Liver (tissue), 3 donors: ENCODE data around the gene C2CD4C.

Experiments used
- EGR1 ChIP-seq, 2 donors: IDR thresholded peaks; 2 replicates each; pipeline ENCODE4 v1.6.1; 2016 to 2018; ENCODE audit warnings: antibody characterized with exemption in 2 of 2, low read depth in 2 of 2
- GABPA ChIP-seq, 2 donors: IDR thresholded peaks in 1 of 2; conservative IDR thresholded peaks in 1 of 2; 2 replicates each; pipeline ENCODE4 v1.6.1; 2016; ENCODE audit warnings: antibody characterized with exemption in 2 of 2, mild to moderate bottlenecking in 1 of 2, moderate library complexity in 1 of 2
- HNF4A ChIP-seq, 2 donors: conservative IDR thresholded peaks; 2 replicates each; pipeline ENCODE4 v1.6.1; 2016; ENCODE audit warnings: antibody characterized with exemption in 2 of 2, mild to moderate bottlenecking in 2 of 2
- HNF4G ChIP-seq: IDR thresholded peaks from 2 replicates; pipeline ENCODE4 v1.6.1; 2016; ENCODE audit warnings: antibody characterized with exemption
- JUND ChIP-seq, 2 donors: IDR thresholded peaks; 2 replicates each; pipeline ENCODE4 v1.6.1; 2016; ENCODE audit warnings: antibody characterized with exemption in 2 of 2
- NR2F2 ChIP-seq: IDR thresholded peaks from 2 replicates; pipeline ENCODE4 v1.6.1; 2016; ENCODE audit warnings: antibody characterized with exemption
- RAD21 ChIP-seq, 2 donors: IDR thresholded peaks; 2 replicates each; pipeline ENCODE4 v1.6.1; 2016; ENCODE audit warnings: antibody characterized with exemption in 2 of 2, mild to moderate bottlenecking in 2 of 2
- REST ChIP-seq: IDR thresholded peaks from 2 replicates; pipeline ENCODE4 v1.6.1; 2016; ENCODE audit warnings: antibody characterized with exemption, mild to moderate bottlenecking
- TAF1 ChIP-seq: conservative IDR thresholded peaks from 2 replicates; pipeline ENCODE4 v1.6.1; 2016; ENCODE audit warnings: antibody characterized with exemption, mild to moderate bottlenecking
- YY1 ChIP-seq: IDR thresholded peaks from 2 replicates; pipeline ENCODE4 v1.6.1; 2016; ENCODE audit warnings: antibody characterized with exemption, mild to moderate bottlenecking
- ZBTB33 ChIP-seq: IDR thresholded peaks from 2 replicates; pipeline ENCODE4 v1.6.1; 2016; ENCODE audit warnings: antibody characterized with exemption
- TF ChIP-seq, protein P1 (sequence below): fragments of 150-350 bp; IDR thresholded peaks from 2 replicates; pipeline ENCODE4 v1.5.1; 2017; ENCODE audit warnings: improper control_type of control experiment, low read depth, low read length; ENCODE audit not compliant: missing input control
- TF ChIP-seq, protein P2 (sequence below): IDR thresholded peaks from 2 replicates; pipeline ENCODE4 v1.6.1; 2016; ENCODE audit warnings: antibody characterized with exemption
- TF ChIP-seq, protein P3 (sequence below): IDR thresholded peaks from 2 replicates; pipeline ENCODE4 v1.6.1; 2016; ENCODE audit warnings: antibody characterized with exemption
- donor health status: healthy.
- donor health status: healthy.

GRCh38 chr19:456547-457110 is 47.7 kb upstream of the C2CD4C start:
- TF ChIP-seq, protein P1, sequence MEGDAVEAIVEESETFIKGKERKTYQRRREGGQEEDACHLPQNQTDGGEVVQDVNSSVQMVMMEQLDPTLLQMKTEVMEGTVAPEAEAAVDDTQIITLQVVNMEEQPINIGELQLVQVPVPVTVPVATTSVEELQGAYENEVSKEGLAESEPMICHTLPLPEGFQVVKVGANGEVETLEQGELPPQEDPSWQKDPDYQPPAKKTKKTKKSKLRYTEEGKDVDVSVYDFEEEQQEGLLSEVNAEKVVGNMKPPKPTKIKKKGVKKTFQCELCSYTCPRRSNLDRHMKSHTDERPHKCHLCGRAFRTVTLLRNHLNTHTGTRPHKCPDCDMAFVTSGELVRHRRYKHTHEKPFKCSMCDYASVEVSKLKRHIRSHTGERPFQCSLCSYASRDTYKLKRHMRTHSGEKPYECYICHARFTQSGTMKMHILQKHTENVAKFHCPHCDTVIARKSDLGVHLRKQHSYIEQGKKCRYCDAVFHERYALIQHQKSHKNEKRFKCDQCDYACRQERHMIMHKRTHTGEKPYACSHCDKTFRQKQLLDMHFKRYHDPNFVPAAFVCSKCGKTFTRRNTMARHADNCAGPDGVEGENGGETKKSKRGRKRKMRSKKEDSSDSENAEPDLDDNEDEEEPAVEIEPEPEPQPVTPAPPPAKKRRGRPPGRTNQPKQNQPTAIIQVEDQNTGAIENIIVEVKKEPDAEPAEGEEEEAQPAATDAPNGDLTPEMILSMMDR: no peak
- no peak for TF ChIP-seq REST
- TF ChIP-seq NR2F2: no peak
- TF ChIP-seq YY1: no peak
- TF ChIP-seq, protein P2, sequence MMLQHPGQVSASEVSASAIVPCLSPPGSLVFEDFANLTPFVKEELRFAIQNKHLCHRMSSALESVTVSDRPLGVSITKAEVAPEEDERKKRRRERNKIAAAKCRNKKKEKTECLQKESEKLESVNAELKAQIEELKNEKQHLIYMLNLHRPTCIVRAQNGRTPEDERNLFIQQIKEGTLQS: no peak
- no peak for TF ChIP-seq EGR1 (IDR thresholded peaks at IDR 0.05; ENCODE audit: low read depth in 2 of 2)
- TF ChIP-seq GABPA (IDR thresholded peaks at IDR 0.05 in 1 of 2, conservative IDR thresholded peaks at IDR 0.05 in 1 of 2): no peak
- TF ChIP-seq TAF1: no peak
- TF ChIP-seq RAD21 (IDR thresholded peaks at IDR 0.05): no peak
- no peak for TF ChIP-seq JUND (IDR thresholded peaks at IDR 0.05)
- no peak for TF ChIP-seq HNF4G
- TF ChIP-seq, protein P3, sequence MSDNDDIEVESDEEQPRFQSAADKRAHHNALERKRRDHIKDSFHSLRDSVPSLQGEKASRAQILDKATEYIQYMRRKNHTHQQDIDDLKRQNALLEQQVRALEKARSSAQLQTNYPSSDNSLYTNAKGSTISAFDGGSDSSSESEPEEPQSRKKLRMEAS: no peak
- TF ChIP-seq HNF4A (conservative IDR thresholded peaks at IDR 0.05): no peak
- no peak for TF ChIP-seq ZBTB33
